SK-N-SH treated with all-trans-retinoic acid at 6 μM for 48 hours (cell line): ENCODE measurements around the gene AIG1.
"Not testable (repeated sequence)": the region's sequence is repeated elsewhere in the genome, so short reads cannot be mapped to it uniquely, and the experiment has no call there.

Experiments used
- ATAC-seq: fragments of 200-7000 bp; cut with Tn5 transposase; 3 replicates; pipeline ENCODE4 v1.9.1; 2020; ENCODE audit warnings: mild to moderate bottlenecking, moderate library complexity
- ARNTL ChIP-seq: fragments of 450-650 bp; formaldehyde crosslinking; IDR thresholded peaks from 2 replicates; pipeline ENCODE4 v1.5.0; 2020; ENCODE audit warnings: low read depth, mild to moderate bottlenecking, moderate library complexity, borderline replicate concordance
- CSDC2 ChIP-seq: fragments of 250-450 bp; sonication (Bioruptor Pico); IDR thresholded peaks from 2 replicates; pipeline ENCODE4 v1.5.0; 2020; ENCODE audit warnings: mild to moderate bottlenecking, moderate library complexity
- ESRRG ChIP-seq: fragments of 250-450 bp; sonication (Bioruptor Pico); IDR thresholded peaks from 2 replicates; pipeline ENCODE4 v1.6.1; 2021; ENCODE audit warnings: mild to moderate bottlenecking
- GLIS3 ChIP-seq: fragments of 250-450 bp; sonication (Bioruptor Pico); IDR thresholded peaks from 2 replicates; pipeline ENCODE4 v1.5.0; 2020; ENCODE audit warnings: mild to moderate bottlenecking, moderate library complexity
- ISL1 ChIP-seq: fragments of 250-450 bp; sonication (Bioruptor Pico); IDR thresholded peaks from 2 replicates; pipeline ENCODE4 v2.1.2; 2022; ENCODE audit warnings: mild to moderate bottlenecking, moderate library complexity
- OSR1 ChIP-seq: fragments of 250-450 bp; sonication (Bioruptor Pico); IDR thresholded peaks from 2 replicates; pipeline ENCODE4 v1.8.0; 2022; ENCODE audit warnings: moderate library complexity, mild to moderate bottlenecking, inconsistent platforms
- PPARA ChIP-seq: fragments of 250-450 bp; sonication (Bioruptor Pico); IDR thresholded peaks from 2 replicates; pipeline ENCODE4 v1.5.0; 2020; ENCODE audit warnings: mild to moderate bottlenecking, borderline replicate concordance
- RARB ChIP-seq: fragments of 250-450 bp; sonication (Bioruptor Pico); IDR thresholded peaks from 2 replicates; pipeline ENCODE4 v1.8.0; 2021; ENCODE audit warnings: mild to moderate bottlenecking, moderate library complexity
- SNAI2 ChIP-seq: fragments of 250-450 bp; sonication (Bioruptor Pico); IDR thresholded peaks from 2 replicates; pipeline ENCODE4 v1.5.0; 2020; ENCODE audit warnings: mild to moderate bottlenecking, moderate library complexity
- TCF4 ChIP-seq: fragments of 250-450 bp; sonication (Bioruptor Pico); IDR thresholded peaks from 2 replicates; pipeline ENCODE4 v1.8.0; 2021; ENCODE audit warnings: mild to moderate bottlenecking, moderate library complexity, borderline replicate concordance
- TOX ChIP-seq: fragments of 250-450 bp; sonication (Bioruptor Pico); IDR thresholded peaks from 2 replicates; pipeline ENCODE4 v1.8.0; 2021; ENCODE audit warnings: mild to moderate bottlenecking, moderate library complexity, borderline replicate concordance
- ZC3H10 ChIP-seq: fragments of 250-450 bp; sonication (Bioruptor Pico); IDR thresholded peaks from 2 replicates; pipeline ENCODE4 v1.5.1; 2021; ENCODE audit warnings: mild to moderate bottlenecking, moderate library complexity
- ZFP3 ChIP-seq: fragments of 250-450 bp; sonication (Bioruptor Pico); IDR thresholded peaks from 2 replicates; pipeline ENCODE4 v1.5.0; 2020; ENCODE audit warnings: mild to moderate bottlenecking, moderate library complexity
- ZNF565 ChIP-seq: fragments of 450-650 bp; formaldehyde crosslinking; conservative IDR thresholded peaks from 2 replicates; pipeline ENCODE4 v1.5.0; 2020; ENCODE audit warnings: low read depth, mild to moderate bottlenecking, moderate library complexity
- ZNF70 ChIP-seq: fragments of 450-650 bp; formaldehyde crosslinking; IDR thresholded peaks from 2 replicates; pipeline ENCODE4 v1.5.0; 2020; ENCODE audit warnings: mild to moderate bottlenecking, moderate library complexity
- ZNF8 ChIP-seq: fragments of 450-650 bp; formaldehyde crosslinking; IDR thresholded peaks from 2 replicates; pipeline ENCODE4 v1.5.0; 2020; ENCODE audit warnings: mild to moderate bottlenecking, moderate library complexity
- TF ChIP-seq, protein P1 (sequence below): fragments of 250-450 bp; sonication (Bioruptor Pico); IDR thresholded peaks from 2 replicates; pipeline ENCODE4 v1.5.0; 2020; ENCODE audit warnings: mild to moderate bottlenecking, moderate library complexity
- TF ChIP-seq, protein P2 (sequence below): fragments of 250-450 bp; sonication (Bioruptor Pico); IDR thresholded peaks from 2 replicates; pipeline ENCODE4 v1.8.0; 2021; ENCODE audit warnings: low read depth, mild to moderate bottlenecking, moderate library complexity, borderline replicate concordance
- TF ChIP-seq, protein P3 (sequence below): fragments of 250-450 bp; sonication (Bioruptor Pico); IDR thresholded peaks from 2 replicates; pipeline ENCODE4 v1.5.1; 2021; ENCODE audit warnings: mild to moderate bottlenecking, moderate library complexity
- TF ChIP-seq, protein P4 (sequence below): fragments of 250-450 bp; sonication (Bioruptor Pico); IDR thresholded peaks from 2 replicates; pipeline ENCODE4 v1.8.0; 2020; ENCODE audit warnings: mild to moderate bottlenecking, moderate library complexity, borderline replicate concordance

Gene AIG1

DNA sequence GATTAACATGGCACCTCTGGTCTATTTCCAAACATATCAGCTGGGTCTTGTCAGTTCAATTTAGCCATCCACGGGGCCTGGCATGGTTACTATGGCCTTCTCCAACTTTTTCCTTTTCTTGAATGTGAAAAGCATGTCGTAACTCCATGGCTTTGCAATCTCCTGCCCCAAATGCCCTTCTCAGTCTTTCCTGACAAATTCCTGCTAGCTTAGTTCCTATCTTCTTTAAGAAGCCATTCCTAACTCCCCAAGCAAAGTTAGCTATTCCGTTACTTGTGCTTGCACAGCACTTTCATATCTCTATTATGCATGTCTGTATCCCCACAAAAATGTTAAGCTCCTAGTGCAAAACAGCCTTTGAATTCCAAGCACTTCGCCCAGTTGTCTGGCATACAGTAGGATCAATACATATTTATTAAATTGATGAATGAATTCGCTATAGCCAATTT lies 105.6 kb downstream of the AIG1 start:
- TF ChIP-seq, protein P1, sequence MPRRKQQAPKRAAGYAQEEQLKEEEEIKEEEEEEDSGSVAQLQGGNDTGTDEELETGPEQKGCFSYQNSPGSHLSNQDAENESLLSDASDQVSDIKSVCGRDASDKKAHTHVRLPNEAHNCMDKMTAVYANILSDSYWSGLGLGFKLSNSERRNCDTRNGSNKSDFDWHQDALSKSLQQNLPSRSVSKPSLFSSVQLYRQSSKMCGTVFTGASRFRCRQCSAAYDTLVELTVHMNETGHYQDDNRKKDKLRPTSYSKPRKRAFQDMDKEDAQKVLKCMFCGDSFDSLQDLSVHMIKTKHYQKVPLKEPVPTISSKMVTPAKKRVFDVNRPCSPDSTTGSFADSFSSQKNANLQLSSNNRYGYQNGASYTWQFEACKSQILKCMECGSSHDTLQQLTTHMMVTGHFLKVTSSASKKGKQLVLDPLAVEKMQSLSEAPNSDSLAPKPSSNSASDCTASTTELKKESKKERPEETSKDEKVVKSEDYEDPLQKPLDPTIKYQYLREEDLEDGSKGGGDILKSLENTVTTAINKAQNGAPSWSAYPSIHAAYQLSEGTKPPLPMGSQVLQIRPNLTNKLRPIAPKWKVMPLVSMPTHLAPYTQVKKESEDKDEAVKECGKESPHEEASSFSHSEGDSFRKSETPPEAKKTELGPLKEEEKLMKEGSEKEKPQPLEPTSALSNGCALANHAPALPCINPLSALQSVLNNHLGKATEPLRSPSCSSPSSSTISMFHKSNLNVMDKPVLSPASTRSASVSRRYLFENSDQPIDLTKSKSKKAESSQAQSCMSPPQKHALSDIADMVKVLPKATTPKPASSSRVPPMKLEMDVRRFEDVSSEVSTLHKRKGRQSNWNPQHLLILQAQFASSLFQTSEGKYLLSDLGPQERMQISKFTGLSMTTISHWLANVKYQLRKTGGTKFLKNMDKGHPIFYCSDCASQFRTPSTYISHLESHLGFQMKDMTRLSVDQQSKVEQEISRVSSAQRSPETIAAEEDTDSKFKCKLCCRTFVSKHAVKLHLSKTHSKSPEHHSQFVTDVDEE (CRISPR knock-in tag): no peak
- TF ChIP-seq ESRRG (CRISPR knock-in tag): no peak
- TF ChIP-seq, protein P2, sequence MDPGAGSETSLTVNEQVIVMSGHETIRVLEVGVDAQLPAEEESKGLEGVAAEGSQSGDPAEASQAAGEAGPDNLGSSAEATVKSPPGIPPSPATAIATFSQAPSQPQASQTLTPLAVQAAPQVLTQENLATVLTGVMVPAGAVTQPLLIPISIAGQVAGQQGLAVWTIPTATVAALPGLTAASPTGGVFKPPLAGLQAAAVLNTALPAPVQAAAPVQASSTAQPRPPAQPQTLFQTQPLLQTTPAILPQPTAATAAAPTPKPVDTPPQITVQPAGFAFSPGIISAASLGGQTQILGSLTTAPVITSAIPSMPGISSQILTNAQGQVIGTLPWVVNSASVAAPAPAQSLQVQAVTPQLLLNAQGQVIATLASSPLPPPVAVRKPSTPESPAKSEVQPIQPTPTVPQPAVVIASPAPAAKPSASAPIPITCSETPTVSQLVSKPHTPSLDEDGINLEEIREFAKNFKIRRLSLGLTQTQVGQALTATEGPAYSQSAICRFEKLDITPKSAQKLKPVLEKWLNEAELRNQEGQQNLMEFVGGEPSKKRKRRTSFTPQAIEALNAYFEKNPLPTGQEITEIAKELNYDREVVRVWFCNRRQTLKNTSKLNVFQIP: no peak
- TF ChIP-seq, protein P3, sequence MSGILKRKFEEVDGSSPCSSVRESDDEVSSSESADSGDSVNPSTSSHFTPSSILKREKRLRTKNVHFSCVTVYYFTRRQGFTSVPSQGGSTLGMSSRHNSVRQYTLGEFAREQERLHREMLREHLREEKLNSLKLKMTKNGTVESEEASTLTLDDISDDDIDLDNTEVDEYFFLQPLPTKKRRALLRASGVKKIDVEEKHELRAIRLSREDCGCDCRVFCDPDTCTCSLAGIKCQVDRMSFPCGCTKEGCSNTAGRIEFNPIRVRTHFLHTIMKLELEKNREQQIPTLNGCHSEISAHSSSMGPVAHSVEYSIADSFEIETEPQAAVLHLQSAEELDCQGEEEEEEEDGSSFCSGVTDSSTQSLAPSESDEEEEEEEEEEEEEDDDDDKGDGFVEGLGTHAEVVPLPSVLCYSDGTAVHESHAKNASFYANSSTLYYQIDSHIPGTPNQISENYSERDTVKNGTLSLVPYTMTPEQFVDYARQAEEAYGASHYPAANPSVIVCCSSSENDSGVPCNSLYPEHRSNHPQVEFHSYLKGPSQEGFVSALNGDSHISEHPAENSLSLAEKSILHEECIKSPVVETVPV: no peak
- no peak for TF ChIP-seq ARNTL (CRISPR knock-in tag)
- no peak for TF ChIP-seq PPARA

DNA sequence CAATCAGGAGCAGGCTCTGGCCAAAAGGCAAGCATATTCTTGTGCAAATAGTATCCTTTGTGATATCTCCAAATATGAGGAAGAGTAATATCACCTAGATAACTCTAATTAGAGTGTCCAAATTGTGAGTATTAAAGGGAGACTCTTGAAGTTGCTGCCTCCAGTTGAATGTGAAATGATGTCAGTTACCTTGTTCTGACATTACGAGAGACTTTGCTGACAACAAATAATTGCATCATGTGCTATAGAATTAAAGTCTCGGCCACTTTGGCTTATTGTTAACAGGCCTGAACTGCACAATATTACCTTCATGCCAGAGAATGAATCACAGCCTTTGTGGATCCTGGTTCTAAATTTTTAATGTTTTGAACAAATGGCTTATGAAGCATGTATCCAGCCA lies 106.5 kb downstream of the AIG1 start:
- ATAC-seq: no peak
- TF ChIP-seq ZNF565 (CRISPR knock-in tag): no peak

More for the DNA sequence above, 105.6 kb downstream of the AIG1 start:
- no peak for ATAC-seq

DNA sequence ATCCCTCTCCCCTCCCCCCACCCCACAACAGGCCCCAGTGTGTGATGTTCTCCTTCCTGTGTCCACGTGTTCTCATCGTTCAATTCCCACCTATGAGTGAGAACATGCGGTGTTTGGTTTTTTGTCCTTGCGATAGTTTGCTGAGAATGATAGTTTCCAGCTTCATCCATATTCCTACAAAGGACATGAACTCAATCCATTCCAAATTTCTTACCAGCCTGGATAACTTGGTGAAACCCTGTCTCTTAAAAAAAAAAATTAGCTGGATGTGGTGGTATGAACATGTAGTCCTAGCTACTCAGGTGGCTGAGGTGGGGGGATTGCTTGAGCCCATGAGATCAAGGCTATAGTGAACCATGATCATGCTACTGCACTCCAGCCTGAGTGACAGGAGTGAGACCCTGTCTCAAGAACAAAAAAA lies 107.7 kb downstream of the AIG1 start:
- ATAC-seq: not testable (repeated sequence)

DNA sequence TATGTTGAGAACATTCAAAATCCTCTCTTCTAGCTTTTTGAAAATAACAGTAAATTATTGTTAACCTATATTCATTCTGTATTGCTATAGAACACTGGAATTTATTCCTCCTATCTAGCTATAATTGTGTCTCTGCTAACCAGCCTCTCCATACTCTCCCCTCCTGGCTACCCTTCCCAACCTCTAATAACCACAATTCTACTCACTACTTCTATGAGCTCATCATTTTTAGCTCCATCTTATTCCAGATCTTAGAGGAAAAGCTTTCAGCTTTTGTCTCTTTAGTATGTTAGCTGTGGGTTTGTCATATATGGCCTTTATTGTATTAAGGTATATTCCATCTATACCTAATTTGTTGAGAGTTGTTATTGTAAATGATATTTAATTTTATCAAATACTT lies 108.8 kb downstream of the AIG1 start:
- ATAC-seq: no peak

DNA sequence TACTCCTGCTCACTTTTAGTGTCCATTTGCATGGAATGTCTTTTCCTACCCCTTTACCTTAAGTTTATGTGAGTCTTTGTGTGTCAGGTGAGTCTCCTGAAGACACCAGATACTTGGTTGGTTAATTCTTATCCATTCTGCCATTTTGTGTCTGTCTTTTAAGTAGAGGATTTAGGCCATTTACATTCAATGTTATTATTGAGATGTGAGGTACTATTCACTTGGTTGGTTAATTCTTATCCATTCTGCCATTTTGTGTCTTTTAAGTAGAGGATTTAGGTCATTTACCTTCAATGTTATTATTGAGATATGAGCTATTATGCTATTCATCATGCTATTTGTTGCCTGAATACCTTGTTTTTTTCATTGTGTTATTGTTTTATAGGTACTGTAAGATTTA lies 113.8 kb downstream of the AIG1 start:
- ATAC-seq: no peak
- TF ChIP-seq, protein P3: no peak
- TF ChIP-seq ARNTL (CRISPR knock-in tag) (no peak), ZC3H10 (no peak), TCF4 (CRISPR knock-in tag) (no peak), CSDC2 (no peak), ISL1 (CRISPR knock-in tag) (no peak), ZNF8 (CRISPR knock-in tag) (no peak), OSR1 (no peak), TOX (CRISPR knock-in tag) (no peak), SNAI2 (no peak), ZFP3 (CRISPR knock-in tag) (no peak), RARB (CRISPR knock-in tag) (no peak)
- TF ChIP-seq, protein P2: no peak
- TF ChIP-seq, protein P4, sequence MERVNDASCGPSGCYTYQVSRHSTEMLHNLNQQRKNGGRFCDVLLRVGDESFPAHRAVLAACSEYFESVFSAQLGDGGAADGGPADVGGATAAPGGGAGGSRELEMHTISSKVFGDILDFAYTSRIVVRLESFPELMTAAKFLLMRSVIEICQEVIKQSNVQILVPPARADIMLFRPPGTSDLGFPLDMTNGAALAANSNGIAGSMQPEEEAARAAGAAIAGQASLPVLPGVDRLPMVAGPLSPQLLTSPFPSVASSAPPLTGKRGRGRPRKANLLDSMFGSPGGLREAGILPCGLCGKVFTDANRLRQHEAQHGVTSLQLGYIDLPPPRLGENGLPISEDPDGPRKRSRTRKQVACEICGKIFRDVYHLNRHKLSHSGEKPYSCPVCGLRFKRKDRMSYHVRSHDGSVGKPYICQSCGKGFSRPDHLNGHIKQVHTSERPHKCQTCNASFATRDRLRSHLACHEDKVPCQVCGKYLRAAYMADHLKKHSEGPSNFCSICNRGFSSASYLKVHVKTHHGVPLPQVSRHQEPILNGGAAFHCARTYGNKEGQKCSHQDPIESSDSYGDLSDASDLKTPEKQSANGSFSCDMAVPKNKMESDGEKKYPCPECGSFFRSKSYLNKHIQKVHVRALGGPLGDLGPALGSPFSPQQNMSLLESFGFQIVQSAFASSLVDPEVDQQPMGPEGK (CRISPR knock-in tag): no peak

More for the DNA sequence above, 108.8 kb downstream of the AIG1 start:
- TF ChIP-seq ZNF70 (CRISPR knock-in tag) (no peak), ARNTL (CRISPR knock-in tag) (no peak), GLIS3 (CRISPR knock-in tag) (no peak), ZC3H10 (no peak)
- TF ChIP-seq, protein P1 (CRISPR knock-in tag): no peak
